HCT116 (cell line): ENCODE measurements around the gene KDELR1. TPM values are rescaled to one million over a fixed set of nuclear protein-coding genes. Genes with fewer than 3 reads are reported as not detected.
A peak's percentile ranks its signal among the peaks of the same experiment; 100 is the strongest.

Source experiments
- ATAC-seq: fragments of 200-7000 bp; cut with Tn5 transposase; 2 replicates; pipeline ENCODE4 v1.9.1; 2020; ENCODE audit warnings: mild to moderate bottlenecking, moderate library complexity
- BruUV-seq: library from RNA; stranded (reverse); fragments of 400-500 nt; replicated peaks from 2 replicates; lab custom pipeline; 2021; lab: Mats Ljungman, UMichigan
- CTCF ChIA-PET: fragments of 300-600 bp; sonication (Branson Sonifier 250); formaldehyde crosslinking; loops from one replicate; lab custom pipeline; 2021; ENCODE audit warnings: antibody characterized with exemption; lab: Charles Lee
- POLR2A ChIA-PET: fragments of 300-600, 350-600 bp; sonication (Branson Sonifier 250); formaldehyde crosslinking; loops from one replicate; lab custom pipeline; 2021; ENCODE audit warnings: antibody characterized with exemption; lab: Charles Lee
- RAD21 ChIA-PET, 2 experiments: fragments of 300-600 bp; sonication (Branson Sonifier 250); formaldehyde crosslinking; loops; one replicate each; lab custom pipeline; 2023; ENCODE audit warnings: low total read pairs in 2 of 2; ENCODE audit not compliant: uncharacterized antibody in 2 of 2, unreplicated experiment in 2 of 2, low non-redundant PET in 1 of 2; lab: Charles Lee
- DNase-seq: peaks from one replicate; pipeline ENCODE4 v3.0.0-alpha.2; 2010; ENCODE audit warnings: low read depth, low spot score
- H2AFZ ChIP-seq: fragments of 200-600 bp; shearing (Covaris generic), sonication (generic); 2 replicates; pipeline ENCODE4 v1.6.1; 2017; ENCODE audit warnings: low read depth, mixed run types, mixed read lengths, antibody characterized with exemption, low read length; ENCODE audit not compliant: poor library complexity, severe bottlenecking
- H3K27ac ChIP-seq: 2 replicates; pipeline ENCODE4 v1.5.1; 2012; ENCODE audit warnings: low read depth, low read length
- H3K27me3 ChIP-seq: fragments of 200-600 bp; sonication (generic); 2 replicates; pipeline ENCODE4 v1.6.1; 2016; ENCODE audit warnings: mixed run types, low read length, mixed read lengths; ENCODE audit not compliant: insufficient read depth
- H3K36me3 ChIP-seq, 2 experiments: fragments of 200-500 bp in 1 of 2; fragments of 200-600 bp in 1 of 2; sonication (Bioruptor generic) in 1 of 2; sonication (generic) in 1 of 2; 2 replicates each; pipeline versions ENCODE4 v1.5.1 to v1.6.1; 2014 to 2016; ENCODE audit warnings: low read length in 2 of 2, inconsistent platforms in 1 of 2, mixed read lengths in 1 of 2, mixed run types in 1 of 2; ENCODE audit not compliant: insufficient read depth in 2 of 2, control insufficient read depth in 1 of 2
- H3K4me1 ChIP-seq, 2 experiments: fragments of 200-600 bp in 1 of 2; sonication (generic) in 1 of 2; 2 replicates each; pipeline versions ENCODE4 v1.5.1 to v1.6.1; 2012 to 2017; ENCODE audit warnings: low read length in 2 of 2, inconsistent platforms in 1 of 2, mild to moderate bottlenecking in 1 of 2, mixed read lengths in 1 of 2, mixed run types in 1 of 2, moderate library complexity in 1 of 2; ENCODE audit not compliant: insufficient read depth in 2 of 2, control insufficient read depth in 1 of 2
- H3K4me2 ChIP-seq: fragments of 200-600 bp; sonication (generic); 2 replicates; pipeline ENCODE4 v1.6.1; 2017; ENCODE audit warnings: mixed run types, low read length, mixed read lengths
- H3K4me3 ChIP-seq, 2 experiments: fragments of 200-600 bp in 1 of 2; sonication (generic) in 1 of 2; replicated peaks in 1 of 2; 2 replicates each; pipeline ENCODE4 v1.5.1; 2011 to 2016; ENCODE audit warnings: low read length in 2 of 2, control low read depth in 1 of 2, low read depth in 1 of 2, mild to moderate bottlenecking in 1 of 2, mixed read lengths in 1 of 2, mixed run types in 1 of 2
- H3K79me2 ChIP-seq: fragments of 200-600 bp; sonication (generic); 2 replicates; pipeline ENCODE4 v1.6.1; 2017; ENCODE audit warnings: mild to moderate bottlenecking, mixed run types, low read length, moderate library complexity, mixed read lengths; ENCODE audit not compliant: insufficient read depth
- H3K9ac ChIP-seq: fragments of 200-600 bp; sonication (generic); 2 replicates; pipeline ENCODE4 v1.6.1; 2016; ENCODE audit warnings: low read length, mixed read lengths
- H3K9me2 ChIP-seq: fragments of 200-600 bp; sonication (generic), shearing (Covaris generic); 2 replicates; pipeline ENCODE4 v1.6.1; 2017; ENCODE audit warnings: mixed run types, mild to moderate bottlenecking, moderate library complexity; ENCODE audit not compliant: insufficient read depth
- H3K9me3 ChIP-seq, 2 experiments: fragments of 200-500 bp in 1 of 2; fragments of 200-600 bp in 1 of 2; sonication (Bioruptor generic) in 1 of 2; sonication (generic) in 1 of 2; 2 replicates each; pipeline ENCODE4 v1.6.1; 2014 to 2017; ENCODE audit warnings: low read length in 2 of 2, mixed read lengths in 2 of 2, inconsistent platforms in 1 of 2, low read depth in 1 of 2, mild to moderate bottlenecking in 1 of 2, mixed run types in 1 of 2, moderate library complexity in 1 of 2; ENCODE audit not compliant: control insufficient read depth in 1 of 2, insufficient read depth in 1 of 2
- H4K20me1 ChIP-seq: fragments of 200-600 bp; sonication (generic), shearing (Covaris generic); 2 replicates; pipeline ENCODE4 v1.6.1; 2017; ENCODE audit warnings: mixed run types, mild to moderate bottlenecking, moderate library complexity; ENCODE audit not compliant: insufficient read depth
- CBX3 ChIP-seq: IDR thresholded peaks from 2 replicates; pipeline ENCODE4 v1.6.1; 2012; ENCODE audit warnings: low read depth
- CEBPB ChIP-seq: IDR thresholded peaks from 2 replicates; pipeline ENCODE4 v1.6.1; 2012; ENCODE audit warnings: low read depth
- CTCF ChIP-seq, 3 experiments: fragments of 200-600 bp in 1 of 3; sonication (generic) in 1 of 3; IDR thresholded peaks in 2 of 3; conservative IDR thresholded peaks in 1 of 3; 2 replicates each; pipeline ENCODE4 v1.5.1; 2012 to 2017; ENCODE audit warnings: low read depth in 2 of 3, low read length in 2 of 3, antibody characterized with exemption in 1 of 3, borderline replicate concordance in 1 of 3, control low read depth in 1 of 3, mild to moderate bottlenecking in 1 of 3, mixed read lengths in 1 of 3, mixed run types in 1 of 3, moderate library complexity in 1 of 3; ENCODE audit not compliant: insufficient read depth in 1 of 3
- EGR1 ChIP-seq: IDR thresholded peaks from 2 replicates; pipeline ENCODE4 v1.6.1; 2012; ENCODE audit warnings: low read depth
- ELF1 ChIP-seq: IDR thresholded peaks from 2 replicates; pipeline ENCODE4 v1.6.1; 2012; ENCODE audit warnings: low read depth, borderline replicate concordance
- EZH2 ChIP-seq: fragments of 200-600 bp; sonication (generic); IDR thresholded peaks from 2 replicates; pipeline ENCODE4 v1.6.1; 2017; ENCODE audit warnings: antibody characterized with exemption, mixed run types
- EZH2phosphoT487 ChIP-seq: fragments of 200-600 bp; IDR thresholded peaks from 2 replicates; pipeline ENCODE4 v1.6.1; 2018; ENCODE audit warnings: antibody characterized with exemption, borderline replicate concordance
- FOSL1 ChIP-seq: IDR thresholded peaks from 2 replicates; pipeline ENCODE4 v1.6.1; 2012; ENCODE audit warnings: low read depth
- JUND ChIP-seq: IDR thresholded peaks from 2 replicates; pipeline ENCODE4 v1.6.1; 2012
- POLR2A ChIP-seq: IDR thresholded peaks from 2 replicates; pipeline ENCODE4 v1.7.0; 2011; ENCODE audit warnings: borderline replicate concordance; ENCODE audit not compliant: insufficient read depth, insufficient read length; ENCODE audit errors: extremely low read depth
- POLR2AphosphoS5 ChIP-seq: IDR thresholded peaks from 2 replicates; pipeline ENCODE4 v1.6.1; 2011; ENCODE audit warnings: mild to moderate bottlenecking, low read depth, low read length, moderate library complexity
- SIN3A ChIP-seq: IDR thresholded peaks from 2 replicates; pipeline ENCODE4 v1.6.1; 2012; ENCODE audit warnings: low read depth
- SRF ChIP-seq: IDR thresholded peaks from 2 replicates; pipeline ENCODE4 v1.6.1; 2012; ENCODE audit warnings: low read depth
- TCF7L2 ChIP-seq: IDR thresholded peaks from 2 replicates; pipeline ENCODE4 v1.7.0; 2011; ENCODE audit warnings: borderline replicate concordance, inconsistent platforms; ENCODE audit not compliant: insufficient read depth, insufficient read length; ENCODE audit errors: extremely low read depth
- YY1 ChIP-seq: IDR thresholded peaks from 2 replicates; pipeline ENCODE4 v1.6.1; 2011; ENCODE audit warnings: low read length, low read depth, moderate library complexity, mild to moderate bottlenecking; ENCODE audit not compliant: insufficient replicate concordance; ENCODE audit errors: extremely low read depth
- ZFX ChIP-seq: fragments of 450-650 bp; IDR thresholded peaks from 2 replicates; pipeline ENCODE4 v1.6.1; 2017
- ZNF274 ChIP-seq: fragments of 200-500 bp; sonication (Bioruptor generic); IDR thresholded peaks from 2 replicates; pipeline ENCODE4 v1.6.1; 2014; ENCODE audit warnings: mild to moderate bottlenecking, low read depth, low read length, inconsistent platforms
- intact Hi-C: fragments of 100-400 bp; cut with micrococcal nuclease; formaldehyde crosslinking; loops from 2 replicates; pipeline ENCODE4 v1.10.0; 2022
- total RNA-seq: library from RNA; stranded (reverse); gene quantifications from one replicate; pipeline ENCODE4 v1.2.1, GENCODE V29; 2021; ENCODE audit not compliant: unreplicated experiment
- TF ChIP-seq, protein P1 (sequence below): IDR thresholded peaks from 2 replicates; pipeline ENCODE4 v1.6.1; 2012; ENCODE audit warnings: low read depth
- TF ChIP-seq, protein P2 (sequence below): IDR thresholded peaks from 2 replicates; pipeline ENCODE4 v1.6.1; 2011; ENCODE audit warnings: mild to moderate bottlenecking, low read length, moderate library complexity; ENCODE audit not compliant: insufficient replicate concordance; ENCODE audit errors: extremely low read depth

KDELR1 gene
- total RNA-seq, 1 experiment from 2014 or later, result 212 TPM

DNA sequence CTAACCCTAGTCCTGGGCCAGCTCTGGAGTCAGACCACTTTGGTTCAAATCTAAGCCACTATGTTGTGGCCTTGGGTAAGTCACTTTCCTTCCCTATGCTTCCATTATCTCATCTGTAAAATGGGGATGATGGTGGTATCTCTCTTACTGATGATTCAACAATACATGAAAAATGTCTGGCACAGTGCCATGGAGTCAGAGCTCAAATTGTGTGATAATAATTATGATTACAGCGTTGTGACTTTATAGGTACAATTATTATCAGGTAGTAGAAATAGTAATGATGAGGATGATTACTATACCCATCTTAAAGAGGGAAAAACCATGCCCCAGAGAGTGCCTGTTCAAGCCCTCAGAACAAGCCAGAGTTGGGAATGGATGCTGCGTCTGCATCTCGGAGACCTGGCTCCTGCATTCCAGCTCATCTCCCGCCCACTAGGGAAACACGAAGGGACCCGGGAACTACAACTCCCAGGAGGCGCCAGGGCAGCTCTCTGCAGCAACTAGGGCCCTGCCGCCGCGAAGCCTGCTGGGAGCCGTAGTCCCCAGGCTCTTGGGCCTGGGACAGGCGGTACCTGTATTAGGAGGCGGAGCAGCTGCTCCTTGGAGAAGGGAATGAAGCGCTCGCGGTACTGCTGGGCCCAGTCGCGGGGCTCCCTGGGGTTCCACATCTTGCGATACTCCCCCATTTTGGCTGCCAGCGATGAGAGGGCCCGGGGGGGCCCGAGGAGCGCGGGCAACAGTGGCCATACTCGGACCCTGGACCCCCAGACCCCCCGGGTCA lies 28.4 kb downstream of the KDELR1 start:
- H3K9me3 ChIP-seq, result no peaks in the 10 kb centered on the region
- no peaks in the 10 kb centered on the region for H3K36me3 ChIP-seq
- no peaks in the 10 kb centered on the region for H3K9me2 ChIP-seq
- H4K20me1 ChIP-seq, result no peaks in the 10 kb centered on the region
- ATAC-seq, result peak; percentile 87
- H3K27me3 ChIP-seq, result no peaks in the 10 kb centered on the region
- ChIA-PET CTCF (interaction anchor here (0.8 to 2.5 kb wide), 8 partner anchors 9 to 226 kb away, joined by 3 to 24 read pairs (median 8); partner anchors contain the start of genes GRIN2D and KDELR1), POLR2A (interaction anchor here (0.8 to 2.4 kb wide), 6 partner anchors 9 to 1090 kb away, joined by 3 to 30 read pairs (median 6); partner anchors contain the start of genes ALDH16A1, EMP3, RPL18 and SPHK2), RAD21 (interaction anchor here (0.5 to 1.1 kb wide), 4 partner anchors 29 to 130 kb away, joined by 3 to 8 read pairs (median 3); no protein-coding TSS in a partner anchor)
- H3K79me2 ChIP-seq, result no peaks in the 10 kb centered on the region
- peak; percentile 92 for DNase-seq
- no TSS peak for BruUV-seq
- no peak overlapping the region for H2AFZ ChIP-seq
- intact Hi-C loops, result loop anchor here (5.0 kb wide), 1 partner anchor 34 kb away; no protein-coding TSS in a partner anchor
- peak overlapping the region; percentile 92 for H3K4me2 ChIP-seq
- peaks cover 5 to 24% of the 10 kb centered on the region in 2 experiments for H3K4me1 ChIP-seq
- H3K4me3 ChIP-seq, result peak overlapping the region; percentile 62 to 69
- H3K9ac ChIP-seq, result peak overlapping the region; percentile 83
- H3K27ac ChIP-seq, result peak overlapping the region; percentile 86
- no peak for TF ChIP-seq CBX3
- TF ChIP-seq POLR2A, result no peak
- no peak for TF ChIP-seq ZNF274
- TF ChIP-seq CEBPB, result no peak
- TF ChIP-seq, protein P1, sequence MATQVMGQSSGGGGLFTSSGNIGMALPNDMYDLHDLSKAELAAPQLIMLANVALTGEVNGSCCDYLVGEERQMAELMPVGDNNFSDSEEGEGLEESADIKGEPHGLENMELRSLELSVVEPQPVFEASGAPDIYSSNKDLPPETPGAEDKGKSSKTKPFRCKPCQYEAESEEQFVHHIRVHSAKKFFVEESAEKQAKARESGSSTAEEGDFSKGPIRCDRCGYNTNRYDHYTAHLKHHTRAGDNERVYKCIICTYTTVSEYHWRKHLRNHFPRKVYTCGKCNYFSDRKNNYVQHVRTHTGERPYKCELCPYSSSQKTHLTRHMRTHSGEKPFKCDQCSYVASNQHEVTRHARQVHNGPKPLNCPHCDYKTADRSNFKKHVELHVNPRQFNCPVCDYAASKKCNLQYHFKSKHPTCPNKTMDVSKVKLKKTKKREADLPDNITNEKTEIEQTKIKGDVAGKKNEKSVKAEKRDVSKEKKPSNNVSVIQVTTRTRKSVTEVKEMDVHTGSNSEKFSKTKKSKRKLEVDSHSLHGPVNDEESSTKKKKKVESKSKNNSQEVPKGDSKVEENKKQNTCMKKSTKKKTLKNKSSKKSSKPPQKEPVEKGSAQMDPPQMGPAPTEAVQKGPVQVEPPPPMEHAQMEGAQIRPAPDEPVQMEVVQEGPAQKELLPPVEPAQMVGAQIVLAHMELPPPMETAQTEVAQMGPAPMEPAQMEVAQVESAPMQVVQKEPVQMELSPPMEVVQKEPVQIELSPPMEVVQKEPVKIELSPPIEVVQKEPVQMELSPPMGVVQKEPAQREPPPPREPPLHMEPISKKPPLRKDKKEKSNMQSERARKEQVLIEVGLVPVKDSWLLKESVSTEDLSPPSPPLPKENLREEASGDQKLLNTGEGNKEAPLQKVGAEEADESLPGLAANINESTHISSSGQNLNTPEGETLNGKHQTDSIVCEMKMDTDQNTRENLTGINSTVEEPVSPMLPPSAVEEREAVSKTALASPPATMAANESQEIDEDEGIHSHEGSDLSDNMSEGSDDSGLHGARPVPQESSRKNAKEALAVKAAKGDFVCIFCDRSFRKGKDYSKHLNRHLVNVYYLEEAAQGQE, result no peak
- TF ChIP-seq POLR2AphosphoS5, result peak; percentile 71
- no peak for TF ChIP-seq SRF
- TF ChIP-seq EGR1, result no peak
- no peak for TF ChIP-seq EZH2phosphoT487
- TF ChIP-seq JUND, result no peak
- no peak for TF ChIP-seq FOSL1
- TF ChIP-seq CTCF (IDR thresholded peaks at IDR 0.05 in 2 of 3, conservative IDR thresholded peaks at IDR 0.05 in 1 of 3; ENCODE audit: borderline replicate concordance in 1 of 3, insufficient read depth in 1 of 3, low read depth in 2 of 3, low read length in 2 of 3), result no peak
- no peak for TF ChIP-seq EZH2
- TF ChIP-seq ZFX, result peak; percentile 73; the same call in 1 of the 2 replicates
- no peak for TF ChIP-seq SIN3A
- TF ChIP-seq TCF7L2, result no peak
- TF ChIP-seq YY1, result peak; percentile 51
- TF ChIP-seq, protein P2, sequence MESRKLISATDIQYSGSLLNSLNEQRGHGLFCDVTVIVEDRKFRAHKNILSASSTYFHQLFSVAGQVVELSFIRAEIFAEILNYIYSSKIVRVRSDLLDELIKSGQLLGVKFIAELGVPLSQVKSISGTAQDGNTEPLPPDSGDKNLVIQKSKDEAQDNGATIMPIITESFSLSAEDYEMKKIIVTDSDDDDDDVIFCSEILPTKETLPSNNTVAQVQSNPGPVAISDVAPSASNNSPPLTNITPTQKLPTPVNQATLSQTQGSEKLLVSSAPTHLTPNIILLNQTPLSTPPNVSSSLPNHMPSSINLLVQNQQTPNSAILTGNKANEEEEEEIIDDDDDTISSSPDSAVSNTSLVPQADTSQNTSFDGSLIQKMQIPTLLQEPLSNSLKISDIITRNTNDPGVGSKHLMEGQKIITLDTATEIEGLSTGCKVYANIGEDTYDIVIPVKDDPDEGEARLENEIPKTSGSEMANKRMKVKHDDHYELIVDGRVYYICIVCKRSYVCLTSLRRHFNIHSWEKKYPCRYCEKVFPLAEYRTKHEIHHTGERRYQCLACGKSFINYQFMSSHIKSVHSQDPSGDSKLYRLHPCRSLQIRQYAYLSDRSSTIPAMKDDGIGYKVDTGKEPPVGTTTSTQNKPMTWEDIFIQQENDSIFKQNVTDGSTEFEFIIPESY, result peak; percentile 34
- TF ChIP-seq ELF1, result no peak
